MCF 10A (cell line): ENCODE data around the gene PAFAH1B1. TPM values are rescaled to one million over a fixed set of nuclear protein-coding genes. Genes with fewer than 3 reads are reported as not detected.

Source experiments
- BruUV-seq: library from RNA; stranded (reverse); fragments of 400-500 nt; replicated peaks from 2 replicates; lab custom pipeline; 2021; lab: Mats Ljungman, UMichigan
- CTCF ChIA-PET: fragments of 300-600 bp; sonication (Branson Sonifier 250); formaldehyde crosslinking; extraction: SDS; loops from one replicate; lab custom pipeline; 2021; ENCODE audit warnings: antibody characterized with exemption, inconsistent platforms; lab: Yijun Ruan, JAX
- POLR2A ChIA-PET: fragments of 300-600, 350-650 bp; sonication (Branson Sonifier 250); formaldehyde crosslinking; extraction: SDS; loops from one replicate; lab custom pipeline; 2020; ENCODE audit warnings: antibody characterized with exemption, inconsistent platforms; lab: Yijun Ruan, JAX
- DNase-seq: peaks from one replicate; pipeline ENCODE4 v3.0.0-alpha.2; 2018; ENCODE audit not compliant: unreplicated experiment
- H3K27ac Mint-ChIP-seq: one replicate; pipeline ENCODE4 v1.8.0; 2022; ENCODE audit warnings: mild to moderate bottlenecking, low read depth, mixed read lengths; ENCODE audit not compliant: unreplicated experiment
- H3K27me3 Mint-ChIP-seq: one replicate; pipeline ENCODE4 v1.8.0; 2022; ENCODE audit warnings: mixed read lengths; ENCODE audit not compliant: insufficient read depth, unreplicated experiment
- H3K36me3 Mint-ChIP-seq: one replicate; pipeline ENCODE4 v1.8.0; 2022; ENCODE audit warnings: mild to moderate bottlenecking, moderate library complexity, mixed read lengths; ENCODE audit not compliant: insufficient read depth, unreplicated experiment
- H3K4me1 Mint-ChIP-seq: one replicate; pipeline ENCODE4 v1.8.0; 2022; ENCODE audit warnings: mixed read lengths; ENCODE audit not compliant: insufficient read depth, unreplicated experiment
- H3K4me3 Mint-ChIP-seq: one replicate; pipeline ENCODE4 v1.8.0; 2022; ENCODE audit warnings: mild to moderate bottlenecking, moderate library complexity, mixed read lengths; ENCODE audit not compliant: unreplicated experiment
- H3K9me3 Mint-ChIP-seq: one replicate; pipeline ENCODE4 v1.8.0; 2022; ENCODE audit warnings: mixed read lengths; ENCODE audit not compliant: unreplicated experiment
- CTCF ChIP-seq: fragments of 200-600 bp; IDR thresholded peaks from one replicate; pipeline ENCODE4 v1.8.0; 2022; ENCODE audit warnings: antibody characterized with exemption, mild to moderate bottlenecking; ENCODE audit not compliant: unreplicated experiment
- intact Hi-C: fragments of 100-400 bp; cut with micrococcal nuclease; formaldehyde crosslinking; loops from 2 replicates; pipeline ENCODE4 v1.14.1; 2022
- total RNA-seq: library from RNA; stranded (reverse); gene quantifications from 2 replicates; pipeline ENCODE4 v1.2.3, GENCODE V29; 2022

Gene PAFAH1B1
- total RNA-seq, 1 experiment from 2014 or later: 170 TPM

- DNase-seq: no peak
- no peaks in the 10 kb centered on the region for H3K9me3 Mint-ChIP-seq
- H3K36me3 Mint-ChIP-seq: no peaks in the 10 kb centered on the region
- no peak for TF ChIP-seq CTCF
- BruUV-seq: no TSS peak
- intact Hi-C loops: no loop called here
- ChIA-PET CTCF (no interaction called here), POLR2A (interaction anchor here (0.9 to 3.1 kb wide), 4 partner anchors 14 to 65 kb away, joined by 3 to 21 read pairs (median 10); partner anchors contain the start of gene PAFAH1B1)
- peaks cover 5% of the 10 kb centered on the region for H3K4me1 Mint-ChIP-seq
- no peak overlapping the region for H3K4me3 Mint-ChIP-seq
- no peaks in the 10 kb centered on the region for H3K27me3 Mint-ChIP-seq
- H3K27ac Mint-ChIP-seq: no peak overlapping the region
Measured at GRCh38 chr17:2549392-2550211, 43.9 kb upstream of the PAFAH1B1 start.

GRCh38 chr17:2551493-2551892 lies 42.0 kb upstream of the PAFAH1B1 start:
- no peaks in the 10 kb centered on the region for H3K9me3 Mint-ChIP-seq
- CTCF ChIA-PET: interaction anchor here (0.5 kb wide), 1 partner anchor 278 kb away, joined by 3 read pairs; no protein-coding TSS in a partner anchor
- no peaks in the 10 kb centered on the region for H3K27me3 Mint-ChIP-seq
- H3K27ac Mint-ChIP-seq: no peak overlapping the region
- POLR2A ChIA-PET: interaction anchor here (0.6 to 1.4 kb wide), 2 partner anchors 40 to 151 kb away, joined by 4 read pairs; partner anchors contain the start of gene METTL16
- DNase-seq: no peak
- intact Hi-C loops: no loop called here
- H3K36me3 Mint-ChIP-seq: no peaks in the 10 kb centered on the region
- BruUV-seq: no TSS peak
- H3K4me1 Mint-ChIP-seq: no peaks in the 10 kb centered on the region
- TF ChIP-seq CTCF: no peak
- H3K4me3 Mint-ChIP-seq: no peak overlapping the region

- Mint-ChIP-seq H3K27ac (no peak overlapping the region), H3K36me3 (no peaks in the 10 kb centered on the region), H3K27me3 (no peaks in the 10 kb centered on the region), H3K9me3 (no peaks in the 10 kb centered on the region), H3K4me3 (no peak overlapping the region), H3K4me1 (no peaks in the 10 kb centered on the region)
- BruUV-seq: no TSS peak
- ChIA-PET CTCF (interaction anchor here (0.6 kb wide), 1 partner anchor 124 kb away, joined by 3 read pairs; no protein-coding TSS in a partner anchor), POLR2A (interaction anchor here (0.6 to 1.4 kb wide), 2 partner anchors 41 to 150 kb away, joined by 4 read pairs; partner anchors contain the start of gene METTL16)
- intact Hi-C loops: no loop called here
- TF ChIP-seq CTCF: no peak
- no peak for DNase-seq
Measured at GRCh38 chr17:2551928-2552327, 41.5 kb upstream of the PAFAH1B1 start.

- BruUV-seq: no TSS peak
- H3K27ac Mint-ChIP-seq: no peak overlapping the region
- intact Hi-C loops: no loop called here
- H3K4me1 Mint-ChIP-seq: peaks cover 18% of the 10 kb centered on the region
- H3K27me3 Mint-ChIP-seq: no peaks in the 10 kb centered on the region
- H3K9me3 Mint-ChIP-seq: peaks cover 11% of the 10 kb centered on the region
- ChIA-PET CTCF (interaction anchor here (0.6 kb wide), 1 partner anchor 693 kb away, joined by 3 read pairs; no protein-coding TSS in a partner anchor), POLR2A (interaction anchor here (0.7 to 6.8 kb wide), 3 partner anchors 10 to 34 kb away, joined by 3 to 66 read pairs (median 3); partner anchors contain the start of gene PAFAH1B1)
- peaks cover 4% of the 10 kb centered on the region for H3K36me3 Mint-ChIP-seq
- DNase-seq: peak; percentile 48
- TF ChIP-seq CTCF: no peak
- no peak overlapping the region for H3K4me3 Mint-ChIP-seq
Measured at GRCh38 chr17:2560658-2561057, 32.8 kb upstream of the PAFAH1B1 start.
